ENCODE data around the gene LYPD1. TPM values are rescaled to one million over a fixed set of nuclear protein-coding genes. Genes with fewer than 3 reads are reported as not detected.

Gene LYPD1
- total and polyA plus RNA-seq, 10 of the 15 experiments (the other 5 are each of a cell fraction or from before 2014, with no cell fraction given) = not detected

- H3K9me3 ChIP-seq (replicated peaks; ENCODE audit: control insufficient read depth, insufficient read depth, low read length) = no peaks in the 10 kb centered on the region
- FAIRE-seq = no peak
- H3K27ac ChIP-seq (ENCODE audit: control insufficient read depth, insufficient read depth) = no peak overlapping the region
- H3K4me3 ChIP-seq = no peak overlapping the region
- no peaks in the 10 kb centered on the region for H3K79me2 ChIP-seq (ENCODE audit: control insufficient read depth, insufficient read depth, low read length)
- H3K4me2 ChIP-seq (ENCODE audit: control insufficient read depth, insufficient read depth) = no peak overlapping the region
- no TSS peak for BruUV-seq (replicated peaks)
- ChIA-PET SMC1A (ENCODE audit: uncharacterized antibody, unreplicated experiment) (interaction anchor here (1.4 to 1.5 kb wide), 2 partner anchors 10 to 26 kb away, joined by 4 read pairs; no protein-coding TSS in a partner anchor), CTCF (interaction anchor here (1.0 to 1.5 kb wide), 2 partner anchors 9 to 506 kb away, joined by 3 to 6 read pairs; no protein-coding TSS in a partner anchor), RAD21 (ENCODE audit: unreplicated experiment) (interaction anchor here (1.4 kb wide), 1 partner anchor 503 kb away, joined by 4 read pairs; no protein-coding TSS in a partner anchor), POLR2A (no interaction called here)
- in situ Hi-C loops (cut with MboI) (no loop called here), intact Hi-C loops (cut with micrococcal nuclease; ENCODE audit: unreplicated experiment) (no loop called here)
- no peak overlapping the region for H3K9ac ChIP-seq (ENCODE audit: control insufficient read depth, insufficient read depth, low read length)
- H3K36me3 ChIP-seq (ENCODE audit: control insufficient read depth in 2 of 2, insufficient read depth in 2 of 2, low read length in 1 of 2) = no peaks in the 10 kb centered on the region
- no peaks in the 10 kb centered on the region for H4K20me1 ChIP-seq (ENCODE audit: control insufficient read depth, insufficient read depth)
- no peak overlapping the region for H2AFZ ChIP-seq (ENCODE audit: control insufficient read depth, low read depth, low read length)
- WGBS (ENCODE audit: insufficient coverage, insufficient replicate concordance, low lambda C conversion rate, missing lambda C conversion rate) = 8% methylated on average over 25 of the region's 25 CpGs
- TF ChIP-seq NR2C2 (IDR thresholded peaks at IDR 0.05; ENCODE audit: borderline replicate concordance, control insufficient read depth, insufficient read length, low read depth) = no peak
- no peak for DNase-seq (ENCODE audit: low read depth, low spot score)
- H3K27me3 ChIP-seq (replicated peaks in 1 of 2; ENCODE audit: control insufficient read depth in 2 of 2, insufficient read depth in 2 of 2, low read length in 1 of 2) = peaks cover 5 to 6% of the 10 kb centered on the region in 2 experiments
- no peak for ATAC-seq
- H3K4me1 ChIP-seq (ENCODE audit: control insufficient read depth, insufficient read depth, low read length) = no peaks in the 10 kb centered on the region
These were observed 1.7 kb downstream of the LYPD1 start for GRCh38 chr2:132668189-132668823.

- Histone ChIP-seq H3K27me3 (replicated peaks in 1 of 2; ENCODE audit: control insufficient read depth in 2 of 2, insufficient read depth in 2 of 2, low read length in 1 of 2) (peaks cover 5 to 6% of the 10 kb centered on the region in 2 experiments), H4K20me1 (ENCODE audit: control insufficient read depth, insufficient read depth) (no peaks in the 10 kb centered on the region), H3K79me2 (ENCODE audit: control insufficient read depth, insufficient read depth, low read length) (no peaks in the 10 kb centered on the region), H2AFZ (ENCODE audit: control insufficient read depth, low read depth, low read length) (no peak overlapping the region), H3K36me3 (ENCODE audit: control insufficient read depth in 2 of 2, insufficient read depth in 2 of 2, low read length in 1 of 2) (no peaks in the 10 kb centered on the region), H3K9me3 (replicated peaks; ENCODE audit: control insufficient read depth, insufficient read depth, low read length) (no peaks in the 10 kb centered on the region), H3K4me2 (ENCODE audit: control insufficient read depth, insufficient read depth) (no peak overlapping the region), H3K27ac (ENCODE audit: control insufficient read depth, insufficient read depth) (no peak overlapping the region), H3K4me3 (no peak overlapping the region), H3K9ac (ENCODE audit: control insufficient read depth, insufficient read depth, low read length) (no peak overlapping the region), H3K4me1 (ENCODE audit: control insufficient read depth, insufficient read depth, low read length) (no peaks in the 10 kb centered on the region)
- POLR2A ChIA-PET = interaction anchor here (0.6 kb wide), 1 partner anchor 392 kb away, joined by 3 read pairs; no protein-coding TSS in a partner anchor
- RAD21 ChIA-PET (ENCODE audit: unreplicated experiment) = interaction anchor here (1.4 kb wide), 1 partner anchor 504 kb away, joined by 4 read pairs; no protein-coding TSS in a partner anchor
- SMC1A ChIA-PET (ENCODE audit: uncharacterized antibody, unreplicated experiment) = interaction anchor here (1.4 to 1.5 kb wide), 2 partner anchors 9 to 26 kb away, joined by 4 read pairs; no protein-coding TSS in a partner anchor
- BruUV-seq (replicated peaks) = no TSS peak
- WGBS (ENCODE audit: insufficient coverage, insufficient replicate concordance, low lambda C conversion rate, missing lambda C conversion rate) = 0% methylated on average over 1 of the region's 1 CpG
- no peak for ATAC-seq
- no peak for FAIRE-seq
- CTCF ChIA-PET = interaction anchor here (1.0 to 1.5 kb wide), 2 partner anchors 9 to 506 kb away, joined by 3 to 6 read pairs; no protein-coding TSS in a partner anchor
- in situ Hi-C loops (cut with MboI) = no loop called here
- DNase-seq (ENCODE audit: low read depth, low spot score) = no peak
- intact Hi-C loops (cut with micrococcal nuclease; ENCODE audit: unreplicated experiment) = no loop called here
- no peak for TF ChIP-seq JUND (IDR thresholded peaks at IDR 0.05; ENCODE audit: low read depth, low read length)
- no peak for TF ChIP-seq MLLT1 (IDR thresholded peaks at IDR 0.05)
- TF ChIP-seq MEF2A (IDR thresholded peaks at IDR 0.05; ENCODE audit: insufficient read depth, low read depth, low read length) = no peak
- no peak for TF ChIP-seq BCL3 (IDR thresholded peaks at IDR 0.05; ENCODE audit: borderline replicate concordance, insufficient read depth, low read depth, low read length, poor library complexity, severe bottlenecking)
- no peak for TF ChIP-seq REST (IDR thresholded peaks at IDR 0.05; ENCODE audit: low read depth, low read length)
- no peak for TF ChIP-seq TCF7 (IDR thresholded peaks at IDR 0.05; ENCODE audit: borderline replicate concordance)
These were observed 2.3 kb downstream of the LYPD1 start for GRCh38 chr2:132667706-132668105.
